ENCODE results near the gene SYNE1. TPM values are rescaled to one million over a fixed set of nuclear protein-coding genes. Genes with fewer than 3 reads are reported as not detected.

Gene SYNE1
- total and polyA plus RNA-seq, 8 donors: 79.1 to 201 (median 104) TPM

DNA sequence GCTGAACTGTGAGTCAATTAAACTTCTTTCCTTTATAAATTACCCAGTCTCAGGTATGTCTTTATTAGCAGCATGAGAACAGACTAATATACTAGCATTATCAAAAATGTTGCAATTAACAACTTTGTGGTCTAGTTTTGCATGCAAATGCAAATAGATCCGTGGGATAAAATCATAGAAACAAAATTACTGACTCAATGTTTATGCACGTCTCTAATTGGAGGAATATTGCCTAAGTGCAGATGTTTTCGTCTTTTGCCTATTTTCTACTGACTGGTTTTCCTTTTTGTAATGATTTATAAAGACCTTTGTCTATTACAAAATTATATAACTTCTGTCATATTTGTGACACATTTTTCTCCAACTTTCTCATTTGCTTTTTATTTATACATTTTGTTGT, 51.9 kb downstream of the SYNE1 start:
- Histone ChIP-seq H3K4me3 (no peak overlapping the region), H3K27me3 (no peaks in the 10 kb centered on the region), H3K27ac (no peak overlapping the region), H3K36me3 (no peaks in the 10 kb centered on the region), H3K4me1 (peaks cover 0 to 15% of the 10 kb centered on the region in 2 donors), H3K9me3 (no peaks in the 10 kb centered on the region)
- DNase-seq (no peak), ATAC-seq (no peak)
- TF ChIP-seq, protein P1, sequence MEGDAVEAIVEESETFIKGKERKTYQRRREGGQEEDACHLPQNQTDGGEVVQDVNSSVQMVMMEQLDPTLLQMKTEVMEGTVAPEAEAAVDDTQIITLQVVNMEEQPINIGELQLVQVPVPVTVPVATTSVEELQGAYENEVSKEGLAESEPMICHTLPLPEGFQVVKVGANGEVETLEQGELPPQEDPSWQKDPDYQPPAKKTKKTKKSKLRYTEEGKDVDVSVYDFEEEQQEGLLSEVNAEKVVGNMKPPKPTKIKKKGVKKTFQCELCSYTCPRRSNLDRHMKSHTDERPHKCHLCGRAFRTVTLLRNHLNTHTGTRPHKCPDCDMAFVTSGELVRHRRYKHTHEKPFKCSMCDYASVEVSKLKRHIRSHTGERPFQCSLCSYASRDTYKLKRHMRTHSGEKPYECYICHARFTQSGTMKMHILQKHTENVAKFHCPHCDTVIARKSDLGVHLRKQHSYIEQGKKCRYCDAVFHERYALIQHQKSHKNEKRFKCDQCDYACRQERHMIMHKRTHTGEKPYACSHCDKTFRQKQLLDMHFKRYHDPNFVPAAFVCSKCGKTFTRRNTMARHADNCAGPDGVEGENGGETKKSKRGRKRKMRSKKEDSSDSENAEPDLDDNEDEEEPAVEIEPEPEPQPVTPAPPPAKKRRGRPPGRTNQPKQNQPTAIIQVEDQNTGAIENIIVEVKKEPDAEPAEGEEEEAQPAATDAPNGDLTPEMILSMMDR (IDR thresholded peaks at IDR 0.05): no peak
- intact Hi-C loops (cut with DNase I): no loop called here

DNA sequence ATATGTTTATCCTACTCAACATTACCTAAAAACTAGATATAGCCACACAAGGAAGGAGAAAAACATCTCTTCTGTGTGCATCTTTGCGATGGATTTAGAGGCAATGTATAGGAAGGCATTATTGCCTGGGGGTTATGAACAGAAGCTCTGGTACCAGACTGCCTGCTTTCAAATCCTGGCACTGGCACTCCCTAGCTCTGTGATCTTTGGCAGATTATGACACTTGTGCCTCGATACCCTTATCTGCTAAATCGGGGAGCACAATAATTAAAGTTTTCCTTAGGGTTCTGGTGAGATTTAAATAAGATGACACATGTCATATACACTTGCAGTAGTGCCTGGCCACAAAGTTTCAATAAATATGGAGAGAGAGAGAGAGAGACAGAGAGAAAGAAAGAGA, 53.3 kb downstream of the SYNE1 start:
- Histone ChIP-seq H3K4me3 (no peak overlapping the region), H3K36me3 (no peaks in the 10 kb centered on the region), H3K27me3 (no peaks in the 10 kb centered on the region), H3K9me3 (no peaks in the 10 kb centered on the region), H3K27ac (no peak overlapping the region), H3K4me1 (peaks cover 0 to 13% of the 10 kb centered on the region in 2 donors)
- intact Hi-C loops (cut with DNase I): no loop called here
- no peak for DNase-seq
- TF ChIP-seq, protein P1 (IDR thresholded peaks at IDR 0.05): no peak
- no peak for ATAC-seq

DNA sequence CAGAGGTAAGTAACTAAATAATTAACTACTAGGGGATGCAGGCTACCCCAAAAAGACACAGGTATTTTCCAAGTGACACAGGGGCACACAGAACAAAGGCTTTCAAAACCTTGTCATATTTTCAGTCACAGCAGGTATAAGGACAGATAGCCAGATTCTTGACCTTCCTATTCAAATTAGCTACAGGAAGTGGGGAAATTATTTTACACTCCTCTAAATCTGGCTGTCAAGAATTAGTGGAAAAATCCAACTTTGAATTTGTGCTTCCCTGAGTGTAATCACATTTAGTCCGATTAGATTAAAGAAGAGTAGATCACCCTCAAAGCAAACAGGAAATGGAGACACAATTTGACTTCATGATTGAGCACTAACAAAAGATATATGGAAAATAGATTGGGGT, 60.6 kb downstream of the SYNE1 start:
- H3K36me3 ChIP-seq: no peaks in the 10 kb centered on the region
- H3K4me1 ChIP-seq: peaks cover 10 to 39% of the 10 kb centered on the region in 2 donors
- no peak overlapping the region for H3K4me3 ChIP-seq
- H3K27ac ChIP-seq: peak overlapping the region; percentile 60 to 72
- DNase-seq (no peak), ATAC-seq (no peak)
- TF ChIP-seq, protein P1 (IDR thresholded peaks at IDR 0.05): no peak
- no peaks in the 10 kb centered on the region for H3K9me3 ChIP-seq
- intact Hi-C loops (cut with DNase I): no loop called here
- no peaks in the 10 kb centered on the region for H3K27me3 ChIP-seq

DNA sequence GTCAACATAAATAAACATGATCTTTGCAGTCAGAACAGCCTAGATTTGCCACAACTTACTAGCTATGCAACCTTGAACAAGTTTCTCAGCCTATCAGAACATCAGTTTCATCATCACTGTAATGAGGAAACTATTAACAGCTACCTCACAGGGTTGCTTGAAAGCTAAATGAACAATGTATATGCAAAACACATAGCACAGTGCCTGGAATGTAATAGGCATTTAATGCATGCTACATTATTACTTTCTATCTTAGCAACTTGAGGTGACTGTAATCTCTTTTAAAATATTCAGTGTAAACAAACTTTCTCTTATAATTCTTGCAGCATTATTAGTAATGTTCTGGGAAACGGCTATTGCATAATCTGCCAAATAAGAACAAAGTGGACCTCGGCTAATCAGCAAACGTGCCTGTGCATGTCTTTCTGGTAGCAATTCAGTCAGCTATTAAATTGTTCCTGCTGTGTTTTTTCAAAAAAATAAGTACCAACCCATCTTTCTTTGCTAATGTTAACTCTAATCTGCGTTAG, 61.5 kb downstream of the SYNE1 start:
- ATAC-seq: peak; percentile 65
- no peak for DNase-seq
- H3K4me3 ChIP-seq: no peak overlapping the region
- no peaks in the 10 kb centered on the region for H3K9me3 ChIP-seq
- no peaks in the 10 kb centered on the region for H3K36me3 ChIP-seq
- H3K4me1 ChIP-seq: peaks cover 13 to 47% of the 10 kb centered on the region in 2 donors
- H3K27ac ChIP-seq: peak overlapping the region; percentile 60 to 72
- H3K27me3 ChIP-seq: no peaks in the 10 kb centered on the region
- TF ChIP-seq, protein P1 (IDR thresholded peaks at IDR 0.05): no peak
- intact Hi-C loops (cut with DNase I): no loop called here

DNA sequence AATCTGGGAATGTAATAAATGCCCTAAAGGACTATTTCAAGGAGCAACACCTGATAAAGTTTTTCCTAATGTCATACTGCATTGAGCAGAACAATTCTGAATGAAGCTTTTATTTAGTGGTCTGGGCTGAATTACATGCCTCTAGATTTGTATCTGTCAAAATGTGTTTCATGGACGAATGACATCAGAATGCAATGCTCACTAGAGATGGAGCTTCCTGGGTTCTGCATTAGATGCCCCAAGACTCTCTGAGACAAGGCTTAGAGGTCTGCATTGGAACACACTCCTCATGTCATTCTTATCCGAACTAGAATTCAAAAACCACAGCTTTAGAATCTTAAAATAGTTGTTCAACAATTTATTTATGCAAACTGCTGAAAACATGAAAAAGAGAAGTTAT, 62.0 kb downstream of the SYNE1 start:
- TF ChIP-seq, protein P1 (IDR thresholded peaks at IDR 0.05): no peak
- intact Hi-C loops (cut with DNase I): no loop called here
- Histone ChIP-seq H3K4me1 (peaks cover 13 to 47% of the 10 kb centered on the region in 2 donors), H3K27me3 (no peaks in the 10 kb centered on the region), H3K4me3 (no peak overlapping the region), H3K9me3 (no peaks in the 10 kb centered on the region), H3K36me3 (no peaks in the 10 kb centered on the region), H3K27ac (peak overlapping the region; percentile 60 to 72)
- DNase-seq (no peak), ATAC-seq (no peak)

Measured in left lung (tissue), 10 donors.